ENCODE results near the gene ATP11B. TPM values are rescaled to one million over a fixed set of nuclear protein-coding genes. Genes with fewer than 3 reads are reported as not detected.

ATP11B gene
- total RNA-seq, 1 experiment from 2014 or later: 58.1 TPM

DNA sequence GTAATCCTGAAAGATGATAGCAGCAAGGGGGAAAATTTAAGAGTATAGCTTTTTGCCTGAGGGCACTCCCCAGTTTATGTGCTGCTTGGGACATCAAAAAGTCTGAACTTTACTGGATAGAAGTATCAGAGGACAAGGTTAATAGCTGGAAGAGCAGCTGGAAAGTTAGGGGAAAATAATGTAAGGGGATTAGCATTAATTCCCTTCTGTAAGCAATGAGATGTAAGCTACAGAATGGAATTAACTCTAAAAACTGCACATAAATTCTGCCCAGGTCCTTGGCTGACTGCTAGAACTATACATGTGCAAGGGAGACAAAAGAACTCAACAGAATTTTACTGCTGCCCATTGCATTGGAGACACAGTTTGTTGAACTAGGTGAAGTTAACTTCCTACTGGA, 55.6 kb downstream of the ATP11B start:
- POLR2A ChIA-PET: no interaction called here

GRCh38 chr3:182855076-182855475, 61.8 kb downstream of the ATP11B start:
- CTCF ChIA-PET: no interaction called here
- no peaks in the 10 kb centered on the region for H3K4me1 Mint-ChIP-seq (ENCODE audit: low read depth, unreplicated experiment)
- no peak for DNase-seq

More for the DNA sequence above, 55.6 kb downstream of the ATP11B start:
- Histone ChIP-seq H3K9me3 (no peaks in the 10 kb centered on the region), H3K4me3 (ENCODE audit: low read depth, low read length) (no peak overlapping the region), H3K4me1 (no peaks in the 10 kb centered on the region), H3K36me3 (ENCODE audit: control insufficient read depth, insufficient read depth, low read length) (no peaks in the 10 kb centered on the region; the same call in 1 of the 2 replicates), H3K27me3 (replicated peaks; ENCODE audit: control insufficient read depth, insufficient read depth, low read length) (no peaks in the 10 kb centered on the region)
- DNase-seq: no peak
- H3K36me3 Mint-ChIP-seq (ENCODE audit: insufficient read depth, unreplicated experiment): peaks cover 7% of the 10 kb centered on the region
- H3K27ac Mint-ChIP-seq (ENCODE audit: unreplicated experiment): no peak overlapping the region
- H3K4me1 Mint-ChIP-seq (ENCODE audit: low read depth, unreplicated experiment): no peaks in the 10 kb centered on the region
- TF ChIP-seq CTCF (IDR thresholded peaks at IDR 0.05; ENCODE audit: insufficient read depth in 1 of 2, low read depth in 1 of 2, low read length in 1 of 2, severe bottlenecking in 1 of 2, unreplicated experiment in 1 of 2): no peak
- no peak overlapping the region for H3K4me3 Mint-ChIP-seq (ENCODE audit: unreplicated experiment)
- no TSS peak for BruUV-seq (replicated peaks)
- H3K9me3 Mint-ChIP-seq (ENCODE audit: unreplicated experiment): no peaks in the 10 kb centered on the region
- CTCF ChIA-PET: no interaction called here
- intact Hi-C loops (cut with micrococcal nuclease; ENCODE audit: unreplicated experiment): no loop called here
- H3K27me3 Mint-ChIP-seq (ENCODE audit: insufficient read depth, unreplicated experiment): no peaks in the 10 kb centered on the region

GRCh38 chr3:182861348-182861747, 68.0 kb downstream of the ATP11B start:
- ChIA-PET POLR2A (no interaction called here), CTCF (no interaction called here)
- no peaks in the 10 kb centered on the region for H3K27me3 Mint-ChIP-seq (ENCODE audit: insufficient read depth, unreplicated experiment)
- H3K36me3 Mint-ChIP-seq (ENCODE audit: insufficient read depth, unreplicated experiment): no peaks in the 10 kb centered on the region
- H3K4me1 Mint-ChIP-seq (ENCODE audit: low read depth, unreplicated experiment): no peaks in the 10 kb centered on the region
- intact Hi-C loops (cut with micrococcal nuclease; ENCODE audit: unreplicated experiment): no loop called here
- Histone ChIP-seq H3K9me3 (no peaks in the 10 kb centered on the region), H3K4me3 (ENCODE audit: low read depth, low read length) (no peak overlapping the region), H3K27me3 (replicated peaks; ENCODE audit: control insufficient read depth, insufficient read depth, low read length) (no peaks in the 10 kb centered on the region), H3K36me3 (ENCODE audit: control insufficient read depth, insufficient read depth, low read length) (no peaks in the 10 kb centered on the region), H3K4me1 (no peaks in the 10 kb centered on the region)
- TF ChIP-seq CTCF (IDR thresholded peaks at IDR 0.05; ENCODE audit: insufficient read depth in 1 of 2, low read depth in 1 of 2, low read length in 1 of 2, severe bottlenecking in 1 of 2, unreplicated experiment in 1 of 2): no peak
- H3K27ac Mint-ChIP-seq (ENCODE audit: unreplicated experiment): no peak overlapping the region
- BruUV-seq (replicated peaks): no TSS peak
- no peak overlapping the region for H3K4me3 Mint-ChIP-seq (ENCODE audit: unreplicated experiment)
- no peak for DNase-seq
- H3K9me3 Mint-ChIP-seq (ENCODE audit: unreplicated experiment): no peaks in the 10 kb centered on the region

More at GRCh38 chr3:182855076-182855475, 61.8 kb downstream of the ATP11B start:
- POLR2A ChIA-PET: no interaction called here
- Mint-ChIP-seq H3K4me3 (ENCODE audit: unreplicated experiment) (no peak overlapping the region), H3K36me3 (ENCODE audit: insufficient read depth, unreplicated experiment) (no peaks in the 10 kb centered on the region), H3K9me3 (ENCODE audit: unreplicated experiment) (no peaks in the 10 kb centered on the region), H3K27me3 (ENCODE audit: insufficient read depth, unreplicated experiment) (no peaks in the 10 kb centered on the region), H3K27ac (ENCODE audit: unreplicated experiment) (no peak overlapping the region)
- H3K27me3 ChIP-seq (replicated peaks; ENCODE audit: control insufficient read depth, insufficient read depth, low read length): no peaks in the 10 kb centered on the region
- BruUV-seq (replicated peaks): no TSS peak
- intact Hi-C loops (cut with micrococcal nuclease; ENCODE audit: unreplicated experiment): no loop called here
- no peaks in the 10 kb centered on the region for H3K36me3 ChIP-seq (ENCODE audit: control insufficient read depth, insufficient read depth, low read length)
- H3K9me3 ChIP-seq: no peaks in the 10 kb centered on the region
- no peak for TF ChIP-seq CTCF (IDR thresholded peaks at IDR 0.05; ENCODE audit: insufficient read depth in 1 of 2, low read depth in 1 of 2, low read length in 1 of 2, severe bottlenecking in 1 of 2, unreplicated experiment in 1 of 2)
- no peaks in the 10 kb centered on the region for H3K4me1 ChIP-seq
- H3K4me3 ChIP-seq (ENCODE audit: low read depth, low read length): no peak overlapping the region
